Stimulated activated naive CD8-positive, alpha-beta T cell treated with anti-CD3 and anti-CD28 coated beads, Interleukin-15, Interleukin-2, amounts not matched to agents 100 ng/mL and 50 ng/mL, for 24 hours (primary cell): ENCODE data around the gene TMEM184A.

ENCODE experiments used
- H3K27ac Mint-ChIP-seq: one replicate; pipeline ENCODE4 v1.8.0; 2021; ENCODE audit warnings: mild to moderate bottlenecking, mixed read lengths
- H3K27me3 Mint-ChIP-seq: one replicate; pipeline ENCODE4 v1.8.0; 2021; ENCODE audit warnings: mixed read lengths
- H3K36me3 Mint-ChIP-seq: one replicate; pipeline ENCODE4 v1.8.0; 2021; ENCODE audit warnings: low read depth, mixed read lengths
- H3K4me1 Mint-ChIP-seq: one replicate; pipeline ENCODE4 v1.8.0; 2021; ENCODE audit warnings: low read depth, mixed read lengths
- H3K4me3 Mint-ChIP-seq: one replicate; pipeline ENCODE4 v1.8.0; 2021; ENCODE audit warnings: mild to moderate bottlenecking, mixed read lengths
- H3K9me3 Mint-ChIP-seq: one replicate; pipeline ENCODE4 v1.8.0; 2021; ENCODE audit warnings: mixed read lengths

The TMEM184A gene

DNA sequence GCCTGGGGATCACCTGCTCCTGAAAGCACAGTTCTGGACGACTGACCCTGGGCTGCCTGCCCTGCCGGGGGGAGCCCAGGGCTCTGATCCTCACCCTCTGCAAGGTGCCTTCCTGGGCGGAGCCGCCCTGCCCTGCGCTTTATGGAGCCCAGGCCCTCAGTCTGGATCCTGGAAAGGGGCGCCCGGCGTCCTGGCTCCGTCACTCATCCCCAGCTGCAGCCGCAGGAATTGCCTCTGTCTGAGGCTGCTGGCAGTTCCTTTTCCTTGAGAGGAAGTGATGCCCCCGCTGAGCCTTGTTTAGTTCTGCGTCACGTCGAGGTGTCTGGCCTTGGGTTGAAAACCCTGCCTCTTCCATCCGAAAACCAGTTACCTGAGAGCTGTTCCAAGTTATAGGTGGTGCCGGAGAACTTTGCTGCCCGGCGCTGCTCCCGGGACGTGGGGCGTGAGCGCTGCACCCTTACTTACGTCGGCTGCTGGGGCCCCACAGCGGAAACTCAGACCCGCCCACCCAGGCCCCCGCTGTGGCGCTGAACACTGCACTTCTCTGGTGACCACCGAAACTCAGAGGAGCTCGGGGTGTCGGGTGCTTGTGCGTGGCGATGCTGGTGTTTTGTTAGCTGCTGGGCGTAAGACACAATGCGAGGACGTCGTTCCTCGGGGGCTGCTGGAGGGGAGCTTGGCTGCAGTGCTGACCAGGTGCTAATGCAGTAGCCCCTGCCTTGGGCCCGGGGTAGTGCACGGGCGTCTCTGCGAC, 20.1 kb downstream of the TMEM184A start:
- Mint-ChIP-seq H3K27me3 (no peaks in the 10 kb centered on the region), H3K4me3 (no peak overlapping the region), H3K36me3 (peaks cover 13% of the 10 kb centered on the region), H3K9me3 (no peaks in the 10 kb centered on the region), H3K27ac (no peak overlapping the region), H3K4me1 (peaks cover 35% of the 10 kb centered on the region)

GRCh38 chr7:1535100-1535458, 20.9 kb downstream of the TMEM184A start:
- Mint-ChIP-seq H3K4me1 (peaks cover 35% of the 10 kb centered on the region), H3K27ac (no peak overlapping the region), H3K27me3 (no peaks in the 10 kb centered on the region), H3K9me3 (no peaks in the 10 kb centered on the region), H3K36me3 (peaks cover 13% of the 10 kb centered on the region), H3K4me3 (no peak overlapping the region)

- no peak overlapping the region for H3K27ac Mint-ChIP-seq
- H3K4me3 Mint-ChIP-seq = no peak overlapping the region
- H3K27me3 Mint-ChIP-seq = no peaks in the 10 kb centered on the region
- peaks cover 13% of the 10 kb centered on the region for H3K36me3 Mint-ChIP-seq
- peaks cover 35% of the 10 kb centered on the region for H3K4me1 Mint-ChIP-seq
- H3K9me3 Mint-ChIP-seq = no peaks in the 10 kb centered on the region
Observed at GRCh38 chr7:1534330-1535099, 21.5 kb downstream of the TMEM184A start.

GRCh38 chr7:1533547-1534329, 22.3 kb downstream of the TMEM184A start:
- H3K36me3 Mint-ChIP-seq = peaks cover 13% of the 10 kb centered on the region
- no peaks in the 10 kb centered on the region for H3K27me3 Mint-ChIP-seq
- peak overlapping the region; percentile 92 for H3K27ac Mint-ChIP-seq
- peak overlapping the region; percentile 88 for H3K4me3 Mint-ChIP-seq
- H3K4me1 Mint-ChIP-seq = peaks cover 35% of the 10 kb centered on the region
- H3K9me3 Mint-ChIP-seq = no peaks in the 10 kb centered on the region

- H3K36me3 Mint-ChIP-seq = peaks cover 13% of the 10 kb centered on the region
- peaks cover 35% of the 10 kb centered on the region for H3K4me1 Mint-ChIP-seq
- H3K9me3 Mint-ChIP-seq = no peaks in the 10 kb centered on the region
- H3K4me3 Mint-ChIP-seq = peak overlapping the region; percentile 88
- H3K27me3 Mint-ChIP-seq = no peaks in the 10 kb centered on the region
- H3K27ac Mint-ChIP-seq = peak overlapping the region; percentile 92
Observed at GRCh38 chr7:1533255-1533546, 22.8 kb downstream of the TMEM184A start.

GRCh38 chr7:1532456-1533254, 23.4 kb downstream of the TMEM184A start:
- Mint-ChIP-seq H3K27ac (peak overlapping the region; percentile 92), H3K9me3 (no peaks in the 10 kb centered on the region), H3K4me3 (peak overlapping the region; percentile 88), H3K27me3 (no peaks in the 10 kb centered on the region), H3K36me3 (peaks cover 13% of the 10 kb centered on the region), H3K4me1 (peaks cover 35% of the 10 kb centered on the region)

- no peaks in the 10 kb centered on the region for H3K27me3 Mint-ChIP-seq
- peaks cover 35% of the 10 kb centered on the region for H3K4me1 Mint-ChIP-seq
- H3K36me3 Mint-ChIP-seq = peaks cover 13% of the 10 kb centered on the region
- H3K4me3 Mint-ChIP-seq = peak overlapping the region; percentile 88
- peak overlapping the region; percentile 92 for H3K27ac Mint-ChIP-seq
- H3K9me3 Mint-ChIP-seq = no peaks in the 10 kb centered on the region
Observed at GRCh38 chr7:1531979-1532455, 24.0 kb downstream of the TMEM184A start.

- Mint-ChIP-seq H3K4me1 (peaks cover 32% of the 10 kb centered on the region), H3K27ac (peak overlapping the region; percentile 92), H3K9me3 (no peaks in the 10 kb centered on the region), H3K4me3 (peak overlapping the region; percentile 88), H3K27me3 (peaks cover 4% of the 10 kb centered on the region), H3K36me3 (peaks cover 10% of the 10 kb centered on the region)
Observed at GRCh38 chr7:1531263-1531978, 24.6 kb downstream of the TMEM184A start.

- Mint-ChIP-seq H3K4me3 (no peak overlapping the region), H3K9me3 (no peaks in the 10 kb centered on the region), H3K27ac (no peak overlapping the region), H3K27me3 (peaks cover 4% of the 10 kb centered on the region), H3K4me1 (peaks cover 29% of the 10 kb centered on the region), H3K36me3 (peaks cover 7% of the 10 kb centered on the region)
Observed at GRCh38 chr7:1530946-1531262, 25.1 kb downstream of the TMEM184A start.

DNA sequence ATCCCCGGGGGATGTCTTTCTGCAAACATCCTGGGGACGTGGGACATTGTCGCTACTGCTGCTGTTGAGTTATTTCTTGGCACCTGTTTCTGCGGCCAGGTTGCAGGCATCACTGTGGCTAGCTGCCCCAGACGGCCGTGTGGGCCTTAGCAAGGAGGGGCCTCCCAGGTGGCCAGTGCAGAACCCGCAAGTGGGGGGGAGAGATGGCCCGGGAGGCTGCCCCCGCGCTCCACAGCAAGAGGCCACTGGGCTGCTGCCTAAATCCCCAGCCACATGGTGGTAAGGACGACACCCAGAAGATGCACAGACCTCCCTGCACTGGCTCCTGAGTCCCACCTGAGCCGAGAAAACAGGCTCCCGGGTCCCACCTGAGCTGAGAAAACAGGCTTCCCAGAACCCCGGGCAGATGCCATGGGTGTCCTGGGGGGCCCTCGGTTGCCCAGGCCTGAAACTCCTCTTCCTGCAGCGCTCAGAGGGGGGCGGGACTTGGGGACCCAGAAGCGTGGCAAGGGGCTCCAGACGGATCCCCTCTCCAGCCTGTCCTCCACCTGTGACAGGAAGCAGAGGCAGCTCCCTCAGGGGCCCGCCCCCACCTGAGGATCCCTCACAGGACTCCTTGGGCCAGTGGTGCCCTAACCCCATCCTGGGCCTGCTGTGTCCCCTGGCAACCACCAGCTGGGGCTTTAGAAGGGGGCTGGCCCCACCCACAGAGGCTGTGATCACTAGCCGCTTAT, 26.5 kb downstream of the TMEM184A start:
- Mint-ChIP-seq H3K27ac (peak overlapping the region; percentile 68), H3K4me1 (peaks cover 27% of the 10 kb centered on the region), H3K4me3 (peak overlapping the region; percentile 68), H3K27me3 (peaks cover 4% of the 10 kb centered on the region), H3K9me3 (no peaks in the 10 kb centered on the region), H3K36me3 (peaks cover 7% of the 10 kb centered on the region)

GRCh38 chr7:1526271-1526754, 29.7 kb downstream of the TMEM184A start:
- no peak overlapping the region for H3K4me3 Mint-ChIP-seq
- no peaks in the 10 kb centered on the region for H3K9me3 Mint-ChIP-seq
- H3K36me3 Mint-ChIP-seq = no peaks in the 10 kb centered on the region
- peaks cover 4% of the 10 kb centered on the region for H3K27me3 Mint-ChIP-seq
- peaks cover 3% of the 10 kb centered on the region for H3K4me1 Mint-ChIP-seq
- H3K27ac Mint-ChIP-seq = no peak overlapping the region

GRCh38 chr7:1525409-1525808, 30.6 kb downstream of the TMEM184A start:
- no peak overlapping the region for H3K4me3 Mint-ChIP-seq
- H3K27ac Mint-ChIP-seq = no peak overlapping the region
- H3K27me3 Mint-ChIP-seq = peaks cover 4% of the 10 kb centered on the region
- no peaks in the 10 kb centered on the region for H3K36me3 Mint-ChIP-seq
- peaks cover 3% of the 10 kb centered on the region for H3K4me1 Mint-ChIP-seq
- no peaks in the 10 kb centered on the region for H3K9me3 Mint-ChIP-seq

GRCh38 chr7:1523844-1524243, 32.2 kb downstream of the TMEM184A start:
- Mint-ChIP-seq H3K27ac (no peak overlapping the region), H3K4me3 (no peak overlapping the region), H3K36me3 (no peaks in the 10 kb centered on the region), H3K9me3 (peaks cover 5% of the 10 kb centered on the region), H3K4me1 (peaks cover 3% of the 10 kb centered on the region), H3K27me3 (peaks cover 4% of the 10 kb centered on the region)
